Spleen (tissue), 11 donors: ENCODE measurements around the gene CPT1B. TPM values are rescaled to one million over a fixed set of nuclear protein-coding genes. Genes with fewer than 3 reads are reported as not detected.

Experiments used
- DNase-seq: peaks from one replicate; pipeline ENCODE4 v3.0.0-alpha.2; 2020
- H3K27ac ChIP-seq, 8 donors: fragments of 200-600 bp; sonication (generic) in 7 of 8; 1 replicate in 4 of 8; 2 replicates in 4 of 8; pipeline versions ENCODE4 v1.5.0 to v1.8.0; 2016 to 2021; ENCODE audit warnings: inconsistent platforms in 4 of 8, mild to moderate bottlenecking in 4 of 8, moderate library complexity in 1 of 8
- H3K27me3 ChIP-seq, 7 donors: fragments of 200-600 bp; sonication (generic) in 6 of 7; replicated peaks in 1 of 7; 1 replicate in 4 of 7; 2 replicates in 3 of 7; pipeline versions ENCODE4 v1.5.0 to v1.8.0; 2016 to 2021; ENCODE audit warnings: inconsistent platforms in 3 of 7, mild to moderate bottlenecking in 1 of 7
- H3K36me3 ChIP-seq, 6 donors: fragments of 200-600 bp; sonication (generic) in 5 of 6; 1 replicate in 4 of 6; 2 replicates in 2 of 6; pipeline versions ENCODE4 v1.5.0 to v1.8.0; 2016 to 2021; ENCODE audit warnings: inconsistent platforms in 2 of 6
- H3K4me1 ChIP-seq, 6 donors: fragments of 200-600 bp; sonication (generic) in 5 of 6; 1 replicate in 3 of 6; 2 replicates in 3 of 6; pipeline versions ENCODE4 v1.5.0 to v1.8.0; 2016 to 2021; ENCODE audit warnings: inconsistent platforms in 3 of 6
- H3K4me3 ChIP-seq, 8 donors: fragments of 200-600 bp; sonication (generic) in 7 of 8; 1 replicate in 4 of 8; 2 replicates in 4 of 8; pipeline versions ENCODE4 v1.5.0 to v1.8.0; 2016 to 2021; ENCODE audit warnings: inconsistent platforms in 4 of 8, mild to moderate bottlenecking in 4 of 8, moderate library complexity in 2 of 8
- H3K9me3 ChIP-seq, 8 donors: fragments of 200-600 bp; sonication (generic) in 7 of 8; 1 replicate in 4 of 8; 2 replicates in 4 of 8; pipeline versions ENCODE4 v1.5.0 to v1.8.0; 2016 to 2021; ENCODE audit warnings: inconsistent platforms in 4 of 8
- CTCF ChIP-seq, 11 experiments: fragments of 200-600 bp in 7 of 11; fragments of 450-650 bp in 4 of 11; sonication (generic) in 4 of 11; IDR thresholded peaks in 8 of 11; conservative IDR thresholded peaks in 3 of 11; 1 replicate in 7 of 11; 2 replicates in 4 of 11; pipeline versions ENCODE4 v1.4.0 to v1.8.0; 2016 to 2021; ENCODE audit warnings: antibody characterized with exemption in 11 of 11, inconsistent platforms in 4 of 11, mild to moderate bottlenecking in 1 of 11
- POLR2A ChIP-seq, 3 donors: fragments of 450-650 bp; IDR thresholded peaks; one replicate each; pipeline ENCODE4 v1.5.1; 2017; ENCODE audit warnings: antibody characterized with exemption in 3 of 3, mild to moderate bottlenecking in 1 of 3
- POLR2AphosphoS5 ChIP-seq, 3 donors: sonication (generic); formaldehyde crosslinking; IDR thresholded peaks; one replicate each; pipeline ENCODE4 v1.5.1; 2017; ENCODE audit warnings: antibody characterized with exemption in 3 of 3
- WGBS, 5 donors: extraction: QIAGEN DNeasy Blood & Tissue Kit in 3 of 5; methylation state at CpG; one replicate each; pipeline versions ENCODE4 v1.1.5 to v1.1.7; 2013 to 2018; 5-methylcytosine and 5-hydroxymethylcytosine counted together
- intact Hi-C: fragments of 100-400 bp; cut with DNase I; formaldehyde crosslinking; loops from one replicate; pipeline ENCODE4 v1.15.0; 2023; ENCODE audit warnings: low total_unique reads
- polyA plus RNA-seq, 3 donors: library from polyadenylated mRNA; stranded (reverse); fragments of 200-250 nt; gene quantifications; one replicate each; pipeline ENCODE4 v1.2.1, GENCODE V29; 2013
- total RNA-seq, 7 donors: library from RNA; depleted of rRNA in 3 of 7; stranded (reverse); fragments of >200 nt in 3 of 7; fragmentation: NEBNext Ultra II Directional in 4 of 7; extraction: Animal tissue kit (Norgen Biotek cat#: 25700) in 4 of 7; gene quantifications; one replicate each; pipeline versions ENCODE4 v1.1.0 to v1.2.1, GENCODE V29; 2016 to 2021
- donor health status: healthy with polysubstance abuse.
- donor health status: DM: no; HTN: no; CAD: no; lungs with moderate emphysema.
- donor health status: DM: no; HTN: no; CAD: no.
- donor health status: Bipolar disorder and iron deficiency.
- donor health status: healthy.
- donor health status: DM: no; HTN: no; CAD: no.
- donor health status: DM: yes; HTN: yes; CAD: no.

CPT1B gene
- total and polyA plus RNA-seq, 10 donors: 23.6 to 55.3 (median 34.3) TPM

- no peak for TF ChIP-seq POLR2A (IDR thresholded peaks at IDR 0.05)
- TF ChIP-seq POLR2AphosphoS5 (IDR thresholded peaks at IDR 0.05): no peak
- no peak for TF ChIP-seq CTCF (IDR thresholded peaks at IDR 0.05 in 8 of 11, conservative IDR thresholded peaks at IDR 0.05 in 3 of 11)
- 86 to 100% (median 94%) methylated on average over 2 to 8 of the region's 8 CpGs for WGBS, 5 donors
These were observed 59.1 kb downstream of the CPT1B start for GRCh38 chr22:50519151-50519550.

More at GRCh38 chr22:50519151-50519550, 59.1 kb downstream of the CPT1B start:
- no peak overlapping the region for H3K27ac ChIP-seq
- peaks cover 0 to 95% (median 74%) of the 10 kb centered on the region in 6 donors for H3K36me3 ChIP-seq
- intact Hi-C loops: no loop called here
- H3K9me3 ChIP-seq: no peaks in the 10 kb centered on the region
- no peak overlapping the region for H3K4me3 ChIP-seq
- peaks cover 3 to 23% (median 5%) of the 10 kb centered on the region in 6 donors for H3K4me1 ChIP-seq
- no peak for DNase-seq
- H3K27me3 ChIP-seq: no peaks in the 10 kb centered on the region

Other genes starting within 250 kb of the CPT1B start
- gene PPP6R2, start 235.1 kb downstream of the CPT1B start, total RNA-seq: 10 to 100 TPM; 54.0 to 76.2 (median 64.7) TPM
- gene PPP6R2, start 235.1 kb downstream of the CPT1B start, polyA plus RNA-seq: 10 to 100 TPM; 23.6 to 48.7 (median 27.8) TPM
- gene SBF1, start 103.4 kb downstream of the CPT1B start, total RNA-seq: 10 to 100 TPM; 65.2 to 96.9 (median 78.9) TPM
- gene SBF1, start 103.4 kb downstream of the CPT1B start, polyA plus RNA-seq: 10 to 100 TPM; 35.7 to 63.3 (median 36.8) TPM
- gene ADM2, start 96.9 kb downstream of the CPT1B start, total RNA-seq: 1 to 10 TPM; 1.2 to 3.5 (median 2.6) TPM
- 1 to 10 TPM in 2 of 3 donors, under 1 TPM in 1; 0.74 to 2.1 (median 1.3) TPM for gene ADM2, start 96.9 kb downstream of the CPT1B start, polyA plus RNA-seq
- gene MIOX, start 91.6 kb downstream of the CPT1B start, total RNA-seq: 1 to 10 TPM in 1 of 7 donors, not detected in 6; 2.2 TPM
- under 1 TPM; 0.24 to 0.26 (median 0.26) TPM for gene MIOX, start 91.6 kb downstream of the CPT1B start, polyA plus RNA-seq
- 10 to 100 TPM; 62.5 to 81.1 (median 72.2) TPM for gene LMF2, start 70.7 kb downstream of the CPT1B start, total RNA-seq
- 10 to 100 TPM; 36.6 to 71.2 (median 45.0) TPM for gene LMF2, start 70.7 kb downstream of the CPT1B start, polyA plus RNA-seq
- gene NCAPH2, start 70.2 kb downstream of the CPT1B start, total RNA-seq: 10 to 100 TPM; 33.9 to 48.0 (median 38.1) TPM
- 10 to 100 TPM; 31.4 to 43.1 (median 35.0) TPM for gene NCAPH2, start 70.2 kb downstream of the CPT1B start, polyA plus RNA-seq
- gene SCO2, start 52.8 kb downstream of the CPT1B start, total RNA-seq: 1 to 10 TPM in 6 of 7 donors, not detected in 1; 1.2 to 7.4 (median 5.0) TPM
- gene SCO2, start 52.8 kb downstream of the CPT1B start, polyA plus RNA-seq: 10 to 100 TPM in 2 of 3 donors, 1 to 10 TPM in 1; 4.4 to 12.7 (median 12.0) TPM
- 100 to 1,000 TPM in 6 of 7 donors, 10 to 100 TPM in 1; 73.7 to 284 (median 152) TPM for gene TYMP, start 48.4 kb downstream of the CPT1B start, total RNA-seq
- 100 to 1,000 TPM in 1 of 3 donors, 10 to 100 TPM in 2; 88.3 to 166 (median 92.3) TPM for gene TYMP, start 48.4 kb downstream of the CPT1B start, polyA plus RNA-seq
- gene KLHDC7B, start 32.5 kb downstream of the CPT1B start, total RNA-seq: 1 to 10 TPM; 2.6 to 5.0 (median 3.4) TPM
- 1 to 10 TPM; 2.6 to 3.8 (median 3.5) TPM for gene KLHDC7B, start 32.5 kb downstream of the CPT1B start, polyA plus RNA-seq
- gene SYCE3, start 15.5 kb downstream of the CPT1B start, total RNA-seq: 1 to 10 TPM in 1 of 7 donors, not detected in 6; 3.0 TPM
- under 1 TPM in 1 of 3 donors, not detected in 2; 0.50 TPM for gene SYCE3, start 15.5 kb downstream of the CPT1B start, polyA plus RNA-seq
- gene CHKB, start 4.4 kb upstream of the CPT1B start, total RNA-seq: 100 to 1,000 TPM in 5 of 7 donors, 10 to 100 TPM in 2; 94.4 to 142 (median 111) TPM
- 100 to 1,000 TPM; 161 to 502 (median 339) TPM for gene CHKB, start 4.4 kb upstream of the CPT1B start, polyA plus RNA-seq
- 1 to 10 TPM in 3 of 7 donors, under 1 TPM in 4; 0.64 to 2.7 (median 0.79) TPM for gene MAPK8IP2, start 22.4 kb upstream of the CPT1B start, total RNA-seq
- gene MAPK8IP2, start 22.4 kb upstream of the CPT1B start, polyA plus RNA-seq: under 1 TPM; 0.22 to 0.99 (median 0.29) TPM
- 10 to 100 TPM; 51.0 to 80.2 (median 58.7) TPM for gene ARSA, start 49.7 kb upstream of the CPT1B start, total RNA-seq
- 100 to 1,000 TPM in 1 of 3 donors, 10 to 100 TPM in 2; 26.0 to 108 (median 86.7) TPM for gene ARSA, start 49.7 kb upstream of the CPT1B start, polyA plus RNA-seq
- 100 to 1,000 TPM in 3 of 7 donors, 10 to 100 TPM in 4; 55.5 to 264 (median 89.1) TPM for gene SHANK3, start 94.4 kb upstream of the CPT1B start, total RNA-seq
- gene SHANK3, start 94.4 kb upstream of the CPT1B start, polyA plus RNA-seq: 100 to 1,000 TPM in 1 of 3 donors, 10 to 100 TPM in 1, 1 to 10 TPM in 1; 9.9 to 112 (median 31.8) TPM
- gene ACR, start 159.8 kb upstream of the CPT1B start, total RNA-seq: 10 to 100 TPM in 1 of 7 donors, 1 to 10 TPM in 5, under 1 TPM in 1; 0.88 to 12.5 (median 2.3) TPM
- 1 to 10 TPM in 1 of 3 donors, under 1 TPM in 2; 0.21 to 1.2 (median 0.67) TPM for gene ACR, start 159.8 kb upstream of the CPT1B start, polyA plus RNA-seq
- gene RABL2B, start 205.2 kb upstream of the CPT1B start, total RNA-seq: 10 to 100 TPM; 17.1 to 46.9 (median 20.7) TPM
- 10 to 100 TPM; 14.5 to 21.4 (median 14.9) TPM for gene RABL2B, start 205.2 kb upstream of the CPT1B start, polyA plus RNA-seq